GM19467 (cell line): ENCODE data around the gene EFHD1.
A peak's percentile ranks its signal among the peaks of the same experiment; 100 is the strongest.
"Not testable (repeated sequence)": the region's sequence is repeated elsewhere in the genome, so short reads cannot be mapped to it uniquely, and the experiment has no call there.

Source experiments
- ATAC-seq: cut with Tn5 transposase; IDR thresholded peaks from one replicate; pipeline ENCODE4 v1.9.1; 2021; ENCODE audit warnings: mild to moderate bottlenecking, moderate library complexity; ENCODE audit not compliant: unreplicated experiment

EFHD1 gene

GRCh38 chr2:232689152-232689910, 55.9 kb downstream of the EFHD1 start:
- no peak for ATAC-seq

DNA sequence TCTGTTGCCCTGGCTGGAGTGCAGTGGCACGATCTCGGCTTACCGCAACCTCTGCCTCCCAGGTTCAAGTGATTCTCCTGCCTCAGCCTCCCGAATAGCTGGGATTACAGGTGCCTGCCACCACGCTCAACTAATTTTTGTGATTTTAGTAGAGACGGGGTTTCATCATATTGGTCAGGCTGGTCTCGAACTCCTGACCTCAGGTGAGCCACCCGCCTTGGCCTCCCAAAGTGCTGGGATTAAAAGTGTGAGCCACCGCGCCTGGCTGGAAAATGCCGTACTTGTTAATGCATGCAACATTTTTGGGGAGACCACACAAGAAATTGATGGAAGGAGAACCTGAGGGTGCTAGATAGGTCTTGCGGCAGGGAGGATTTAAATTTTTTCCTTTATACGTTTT, 57.7 kb downstream of the EFHD1 start:
- not testable (repeated sequence) for ATAC-seq

- no peak for ATAC-seq
These were observed 59.9 kb downstream of the EFHD1 start for GRCh38 chr2:232693344-232693743.

GRCh38 chr2:232696609-232697058, 63.2 kb downstream of the EFHD1 start:
- ATAC-seq = no peak

- ATAC-seq = peak; percentile 68
These were observed 63.8 kb downstream of the EFHD1 start, which contains the start of gene GIGYF2 for GRCh38 chr2:232697059-232697806. TSS of gene GIGYF2 (plus strand) at chr2:232697331. CDS start at chr2:232735198, 37,867 bp downstream.

- no peak for ATAC-seq
These were observed 64.4 kb downstream of the EFHD1 start for GRCh38 chr2:232697807-232698110.

- no peak for ATAC-seq
These were observed 65.2 kb downstream of the EFHD1 start for GRCh38 chr2:232698556-232699091.

GRCh38 chr2:232699110-232699509, 65.7 kb downstream of the EFHD1 start:
- ATAC-seq = no peak

- no peak for ATAC-seq
These were observed 66.8 kb downstream of the EFHD1 start for GRCh38 chr2:232700154-232700553.

- ATAC-seq = no peak
These were observed 73.7 kb downstream of the EFHD1 start for GRCh38 chr2:232707076-232707475.

- ATAC-seq = no peak
These were observed 80.1 kb downstream of the EFHD1 start for GRCh38 chr2:232713505-232713904.

- no peak for ATAC-seq
These were observed 81.6 kb downstream of the EFHD1 start for GRCh38 chr2:232714969-232715368.

DNA sequence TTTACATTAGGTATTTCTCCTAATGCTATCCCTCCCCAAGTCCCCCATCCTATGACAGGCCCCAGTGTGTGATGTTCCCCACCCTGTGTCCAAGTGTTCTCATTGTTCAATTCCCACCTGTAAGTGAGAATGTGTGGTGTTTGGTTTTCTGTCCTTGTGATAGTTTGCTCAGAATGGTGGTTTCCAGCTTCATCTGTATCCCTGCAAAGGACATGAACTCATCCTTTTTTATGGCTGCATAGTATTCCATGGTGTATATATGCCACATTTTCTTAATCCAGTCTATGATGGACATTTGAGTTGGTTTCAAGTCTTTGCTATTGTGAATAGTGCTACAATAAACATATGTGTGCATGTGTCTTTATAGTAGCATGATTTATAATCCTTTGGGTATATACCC, 86.7 kb downstream of the EFHD1 start:
- ATAC-seq = not testable (repeated sequence)

DNA sequence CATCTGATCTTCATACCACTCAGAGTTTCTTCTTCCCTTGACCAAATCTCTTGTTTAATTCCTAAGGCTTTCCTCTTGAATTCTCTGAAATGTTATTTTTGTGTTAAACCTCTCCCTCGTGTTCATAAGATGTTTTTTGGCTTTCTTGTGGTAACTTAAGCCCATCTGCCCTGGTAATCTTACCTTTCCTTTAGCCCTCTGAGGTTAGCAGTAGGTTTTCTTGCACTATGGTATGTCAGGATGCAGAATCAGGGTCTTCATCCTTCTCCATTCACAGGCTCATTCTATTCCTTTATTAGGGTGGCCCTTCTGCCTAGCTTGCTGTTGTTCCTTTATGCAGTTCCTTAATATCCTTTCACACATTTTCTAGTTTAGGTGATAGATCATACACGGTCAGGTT, 87.9 kb downstream of the EFHD1 start:
- no peak for ATAC-seq

DNA sequence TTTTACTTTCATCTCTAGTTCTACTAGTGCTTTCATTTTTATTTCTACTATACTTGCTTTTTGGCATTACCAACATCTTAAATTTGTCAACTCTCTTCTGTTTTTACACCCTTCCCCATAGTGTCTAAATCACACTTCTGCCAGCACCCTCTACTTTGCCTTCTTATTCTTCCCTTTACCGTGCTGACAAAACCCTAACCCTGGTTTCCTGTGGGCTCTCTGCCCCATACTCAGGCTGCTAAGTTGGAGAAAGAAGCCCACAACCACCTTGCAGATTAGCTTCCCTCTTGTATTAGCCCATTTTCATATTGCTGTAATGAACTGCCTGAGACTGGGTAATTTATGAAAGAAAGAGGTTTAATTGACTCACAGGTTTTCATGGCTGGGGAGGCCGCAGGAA, 88.5 kb downstream of the EFHD1 start:
- no peak for ATAC-seq

GRCh38 chr2:232723027-232723426, 89.6 kb downstream of the EFHD1 start:
- no peak for ATAC-seq

GRCh38 chr2:232728785-232729184, 95.4 kb downstream of the EFHD1 start:
- ATAC-seq = no peak

GRCh38 chr2:232731470-232731869, 98.1 kb downstream of the EFHD1 start:
- no peak for ATAC-seq
